ENCODE measurements around the gene MYO1D.
A peak's percentile ranks its signal among the peaks of the same experiment; 100 is the strongest.

The MYO1D gene

DNA sequence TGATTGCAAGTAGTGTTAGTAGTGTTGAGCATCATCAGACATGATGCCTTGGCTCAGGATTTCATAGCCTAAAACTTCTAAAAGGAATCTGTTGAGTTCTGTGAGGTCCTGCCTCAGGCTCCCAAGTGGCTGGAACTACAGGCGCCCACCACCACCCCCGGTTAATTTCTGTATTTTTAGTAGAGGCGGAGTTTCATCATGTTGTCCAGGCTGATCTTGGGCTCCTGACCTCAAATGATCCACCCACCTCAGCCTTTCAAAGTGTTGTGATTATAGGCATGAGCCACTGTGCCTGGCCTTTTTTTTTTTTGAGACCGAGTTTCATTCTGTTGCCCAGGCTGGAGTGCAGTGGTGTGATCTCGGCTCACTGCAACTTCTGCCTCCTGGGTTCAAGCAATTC is 427.0 kb downstream of the MYO1D start:
- Mint-ChIP-seq H3K4me3 (no peak overlapping the region), H3K9me3 (no peaks in the 10 kb centered on the region), H3K27ac (no peak overlapping the region), H3K4me1 (peaks cover 74% of the 10 kb centered on the region), H3K36me3 (peaks cover 27% of the 10 kb centered on the region), H3K27me3 (no peaks in the 10 kb centered on the region)

DNA sequence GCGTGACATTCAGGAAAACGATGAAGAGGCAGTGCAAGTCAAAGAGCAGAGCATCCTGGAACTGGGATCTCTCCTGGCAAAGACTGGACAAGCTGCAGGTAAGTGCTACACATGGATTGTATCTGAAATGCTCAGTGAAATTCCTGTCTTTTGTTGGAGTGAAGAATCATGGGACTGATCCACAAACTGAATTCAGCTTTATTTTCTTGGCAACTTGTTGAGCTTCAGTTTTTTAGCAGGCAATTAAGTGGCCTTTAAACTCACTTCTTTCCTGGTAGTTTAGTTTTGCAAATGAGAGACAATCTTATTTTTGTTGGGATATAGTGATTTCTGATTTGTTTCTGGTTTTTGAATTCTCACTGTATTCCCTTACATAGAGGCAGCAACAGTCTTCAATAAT is 430.0 kb downstream of the MYO1D start:
- H3K9me3 Mint-ChIP-seq: no peaks in the 10 kb centered on the region
- H3K36me3 Mint-ChIP-seq: peaks cover 23% of the 10 kb centered on the region
- H3K4me3 Mint-ChIP-seq: peak overlapping the region; percentile 88
- peak overlapping the region; percentile 32 for H3K27ac Mint-ChIP-seq
- peaks cover 60% of the 10 kb centered on the region for H3K4me1 Mint-ChIP-seq
- H3K27me3 Mint-ChIP-seq: no peaks in the 10 kb centered on the region

DNA sequence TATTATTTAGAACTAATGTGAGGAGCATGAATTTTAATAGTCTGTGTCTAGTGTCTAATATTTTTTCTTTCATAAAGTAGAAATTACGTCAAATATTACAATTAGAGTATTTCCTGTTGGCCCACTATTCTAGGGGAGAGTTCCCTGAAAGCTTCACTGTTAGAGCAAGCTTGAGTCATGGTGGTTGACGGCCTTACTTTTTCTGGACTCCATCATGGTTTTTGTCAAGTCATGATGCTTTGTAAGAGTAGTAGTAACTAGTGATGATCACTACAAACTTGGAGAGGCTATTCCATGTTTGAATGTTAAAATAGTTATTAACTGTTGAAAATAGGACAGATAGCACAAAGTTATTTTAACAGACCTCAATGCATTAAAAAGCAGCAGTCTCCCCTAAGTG is 431.0 kb downstream of the MYO1D start:
- Mint-ChIP-seq H3K36me3 (peaks cover 20% of the 10 kb centered on the region), H3K9me3 (no peaks in the 10 kb centered on the region), H3K27ac (peak overlapping the region; percentile 93), H3K4me3 (peak overlapping the region; percentile 88), H3K27me3 (no peaks in the 10 kb centered on the region), H3K4me1 (peaks cover 52% of the 10 kb centered on the region)

DNA sequence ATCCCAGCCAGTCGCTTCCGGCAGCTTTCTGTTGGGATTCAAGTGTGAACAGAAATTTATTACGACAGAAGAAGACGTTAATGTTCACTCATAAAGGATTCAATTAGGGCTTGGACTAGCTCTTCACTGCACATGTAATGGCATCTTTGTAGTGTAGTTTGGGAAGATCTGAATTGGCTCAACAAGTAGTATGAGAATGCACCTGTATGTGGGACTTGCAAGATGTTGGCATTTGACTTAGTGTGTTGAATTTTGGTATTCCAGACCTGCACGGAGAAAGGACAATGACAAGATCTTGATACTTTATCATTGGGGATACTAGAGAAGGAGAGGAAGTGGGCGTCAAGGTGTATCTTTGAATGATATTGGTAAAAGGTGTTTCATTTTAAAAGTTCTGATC is 431.4 kb downstream of the MYO1D start:
- peaks cover 19% of the 10 kb centered on the region for H3K36me3 Mint-ChIP-seq
- H3K27me3 Mint-ChIP-seq: no peaks in the 10 kb centered on the region
- H3K27ac Mint-ChIP-seq: peak overlapping the region; percentile 93
- no peaks in the 10 kb centered on the region for H3K9me3 Mint-ChIP-seq
- H3K4me1 Mint-ChIP-seq: peaks cover 47% of the 10 kb centered on the region
- H3K4me3 Mint-ChIP-seq: peak overlapping the region; percentile 88

DNA sequence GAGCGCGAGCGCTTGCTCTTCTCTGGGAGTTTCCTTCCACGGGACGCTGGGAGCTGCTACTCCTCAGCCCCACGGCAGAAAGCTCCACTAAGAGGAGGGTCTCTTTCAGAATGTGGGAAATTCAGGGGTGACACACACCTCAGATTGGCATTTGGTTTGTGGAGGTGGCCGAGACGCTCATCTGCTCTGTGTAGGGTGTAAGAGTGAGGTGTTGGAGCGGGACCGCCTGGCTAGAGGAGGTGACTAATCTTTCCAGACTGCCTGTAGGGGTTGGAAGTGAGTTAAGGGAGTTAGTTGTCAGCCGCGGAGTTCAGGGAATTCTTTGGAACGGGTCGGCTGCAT is 431.9 kb downstream of the MYO1D start:
- H3K9me3 Mint-ChIP-seq: no peaks in the 10 kb centered on the region
- peak overlapping the region; percentile 93 for H3K27ac Mint-ChIP-seq
- no peaks in the 10 kb centered on the region for H3K27me3 Mint-ChIP-seq
- peaks cover 45% of the 10 kb centered on the region for H3K4me1 Mint-ChIP-seq
- peaks cover 17% of the 10 kb centered on the region for H3K36me3 Mint-ChIP-seq
- H3K4me3 Mint-ChIP-seq: peak overlapping the region; percentile 88

DNA sequence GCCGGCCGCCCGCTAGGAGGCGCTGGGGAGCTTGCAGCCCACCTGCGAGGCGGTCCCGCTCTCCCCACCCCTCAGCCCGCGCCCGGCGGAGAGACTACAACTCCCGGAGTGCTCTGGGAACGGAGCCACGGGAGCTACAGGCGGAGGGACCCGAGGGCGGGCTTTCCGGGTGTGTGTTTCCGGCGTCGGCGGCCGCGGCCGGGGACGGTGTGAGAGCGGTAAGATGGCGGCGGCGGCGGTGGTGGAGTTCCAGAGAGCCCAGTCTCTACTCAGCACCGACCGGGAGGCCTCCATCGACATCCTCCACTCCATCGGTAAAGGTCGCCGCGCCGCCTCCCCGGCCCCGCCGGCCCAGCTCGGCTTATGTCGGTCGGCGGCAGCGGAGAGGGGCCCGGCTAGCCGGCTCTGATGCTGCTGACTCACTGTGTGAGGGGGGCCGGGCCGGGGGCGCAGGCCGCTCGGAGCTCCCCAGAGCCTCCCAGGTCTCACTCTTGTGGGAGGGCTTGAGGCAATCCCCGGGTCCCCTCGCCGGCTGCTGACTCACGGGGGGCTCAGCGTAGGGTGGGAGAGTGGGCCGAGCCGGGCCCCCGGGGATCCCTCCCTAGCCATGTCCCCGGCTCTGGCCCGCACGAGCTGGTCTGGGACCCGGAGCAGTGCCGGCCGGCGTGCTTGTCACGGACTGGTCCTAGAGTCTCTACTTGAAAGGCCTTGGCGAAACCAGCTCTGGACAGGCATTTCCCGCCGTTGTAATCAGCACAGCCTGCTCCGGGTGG is 432.4 kb downstream of the MYO1D start, which contains the start of gene PSMD11:
PSMD11 (plus strand) TSS at position 210 of the 773 bp plus-strand sequence; CDS start at position 224, 14 bp downstream.
- Mint-ChIP-seq H3K9me3 (no peaks in the 10 kb centered on the region), H3K27ac (peak within 1 kb of the TSS; percentile 95), H3K4me1 (peaks cover 40% of the 10 kb centered on the region), H3K4me3 (peak within 1 kb of the TSS; percentile 88), H3K27me3 (no peaks in the 10 kb centered on the region), H3K36me3 (peaks cover 15% of the 10 kb centered on the region)

DNA sequence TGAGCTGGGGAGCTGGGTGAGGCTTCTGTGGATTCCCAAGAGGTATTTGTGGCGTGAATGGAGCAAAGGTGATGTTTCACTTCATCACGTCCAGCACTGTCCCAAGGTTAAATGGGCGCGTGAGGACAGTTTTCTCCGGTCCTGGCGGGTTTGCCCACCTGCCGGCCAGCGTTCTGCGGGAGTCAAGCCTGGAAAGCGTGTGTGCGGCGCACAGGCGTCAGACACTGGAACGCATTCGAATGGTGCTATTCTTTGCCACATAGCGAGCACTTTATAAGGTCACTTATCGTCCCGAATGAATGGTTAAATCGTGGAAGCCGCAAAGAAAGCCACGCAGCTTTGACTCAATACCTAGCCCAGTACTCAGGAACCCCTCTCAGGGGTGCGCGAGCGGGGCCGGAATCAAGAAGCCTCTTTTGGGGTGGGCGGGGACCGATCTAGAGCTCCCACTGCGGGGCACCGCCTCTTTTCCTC is 433.1 kb downstream of the MYO1D start:
- H3K4me3 Mint-ChIP-seq: peak overlapping the region; percentile 88
- H3K27me3 Mint-ChIP-seq: no peaks in the 10 kb centered on the region
- peak overlapping the region; percentile 95 for H3K27ac Mint-ChIP-seq
- H3K36me3 Mint-ChIP-seq: peaks cover 13% of the 10 kb centered on the region
- peaks cover 37% of the 10 kb centered on the region for H3K4me1 Mint-ChIP-seq
- H3K9me3 Mint-ChIP-seq: no peaks in the 10 kb centered on the region

Data from activated naive CD4-positive, alpha-beta T cell treated with anti-CD3 and anti-CD28 coated beads, Interleukin-2, amount 50 U/mL, for 24 hours (primary cell).